SK-N-SH treated with all-trans-retinoic acid at 6 μM for 48 hours (cell line): Measurements from ENCODE around the gene PPP1R1C.

Source experiments
- ATAC-seq: fragments of 200-7000 bp; cut with Tn5 transposase; 3 replicates; pipeline ENCODE4 v1.9.1; 2020; ENCODE audit warnings: mild to moderate bottlenecking, moderate library complexity
- ARNTL ChIP-seq: fragments of 450-650 bp; formaldehyde crosslinking; IDR thresholded peaks from 2 replicates; pipeline ENCODE4 v1.5.0; 2020; ENCODE audit warnings: low read depth, mild to moderate bottlenecking, moderate library complexity, borderline replicate concordance
- BACH2 ChIP-seq: fragments of 250-450 bp; sonication (Bioruptor Pico); IDR thresholded peaks from 2 replicates; pipeline ENCODE4 v1.9.0; 2021; ENCODE audit warnings: mild to moderate bottlenecking, borderline replicate concordance
- CREB5 ChIP-seq: fragments of 250-450 bp; sonication (Bioruptor Pico); IDR thresholded peaks from 2 replicates; pipeline ENCODE4 v1.5.1; 2020; ENCODE audit warnings: low read depth, mild to moderate bottlenecking, moderate library complexity
- CSDC2 ChIP-seq: fragments of 250-450 bp; sonication (Bioruptor Pico); IDR thresholded peaks from 2 replicates; pipeline ENCODE4 v1.5.0; 2020; ENCODE audit warnings: mild to moderate bottlenecking, moderate library complexity
- ESRRG ChIP-seq: fragments of 250-450 bp; sonication (Bioruptor Pico); IDR thresholded peaks from 2 replicates; pipeline ENCODE4 v1.6.1; 2021; ENCODE audit warnings: mild to moderate bottlenecking
- GLIS3 ChIP-seq: fragments of 250-450 bp; sonication (Bioruptor Pico); IDR thresholded peaks from 2 replicates; pipeline ENCODE4 v1.5.0; 2020; ENCODE audit warnings: mild to moderate bottlenecking, moderate library complexity
- ISL1 ChIP-seq: fragments of 250-450 bp; sonication (Bioruptor Pico); IDR thresholded peaks from 2 replicates; pipeline ENCODE4 v2.1.2; 2022; ENCODE audit warnings: mild to moderate bottlenecking, moderate library complexity
- OSR1 ChIP-seq: fragments of 250-450 bp; sonication (Bioruptor Pico); IDR thresholded peaks from 2 replicates; pipeline ENCODE4 v1.8.0; 2022; ENCODE audit warnings: moderate library complexity, mild to moderate bottlenecking, inconsistent platforms
- PATZ1 ChIP-seq: fragments of 250-450 bp; sonication (Bioruptor Pico); IDR thresholded peaks from 2 replicates; pipeline ENCODE4 v1.8.0; 2020; ENCODE audit warnings: mild to moderate bottlenecking, moderate library complexity, borderline replicate concordance
- PPARA ChIP-seq: fragments of 250-450 bp; sonication (Bioruptor Pico); IDR thresholded peaks from 2 replicates; pipeline ENCODE4 v1.5.0; 2020; ENCODE audit warnings: mild to moderate bottlenecking, borderline replicate concordance
- RARB ChIP-seq: fragments of 250-450 bp; sonication (Bioruptor Pico); IDR thresholded peaks from 2 replicates; pipeline ENCODE4 v1.8.0; 2021; ENCODE audit warnings: mild to moderate bottlenecking, moderate library complexity
- SNAI2 ChIP-seq: fragments of 250-450 bp; sonication (Bioruptor Pico); IDR thresholded peaks from 2 replicates; pipeline ENCODE4 v1.5.0; 2020; ENCODE audit warnings: mild to moderate bottlenecking, moderate library complexity
- TCF4 ChIP-seq: fragments of 250-450 bp; sonication (Bioruptor Pico); IDR thresholded peaks from 2 replicates; pipeline ENCODE4 v1.8.0; 2021; ENCODE audit warnings: mild to moderate bottlenecking, moderate library complexity, borderline replicate concordance
- TOX ChIP-seq: fragments of 250-450 bp; sonication (Bioruptor Pico); IDR thresholded peaks from 2 replicates; pipeline ENCODE4 v1.8.0; 2021; ENCODE audit warnings: mild to moderate bottlenecking, moderate library complexity, borderline replicate concordance
- TSHZ2 ChIP-seq: fragments of 250-450 bp; sonication (Bioruptor Pico); IDR thresholded peaks from 2 replicates; pipeline ENCODE4 v1.5.0; 2020; ENCODE audit warnings: mild to moderate bottlenecking, moderate library complexity
- ZC3H10 ChIP-seq: fragments of 250-450 bp; sonication (Bioruptor Pico); IDR thresholded peaks from 2 replicates; pipeline ENCODE4 v1.5.1; 2021; ENCODE audit warnings: mild to moderate bottlenecking, moderate library complexity
- ZFP3 ChIP-seq: fragments of 250-450 bp; sonication (Bioruptor Pico); IDR thresholded peaks from 2 replicates; pipeline ENCODE4 v1.5.0; 2020; ENCODE audit warnings: mild to moderate bottlenecking, moderate library complexity
- ZFP30 ChIP-seq: fragments of 450-650 bp; formaldehyde crosslinking; IDR thresholded peaks from 2 replicates; pipeline ENCODE4 v1.5.0; 2022; ENCODE audit warnings: mild to moderate bottlenecking, moderate library complexity
- ZNF565 ChIP-seq: fragments of 450-650 bp; formaldehyde crosslinking; conservative IDR thresholded peaks from 2 replicates; pipeline ENCODE4 v1.5.0; 2020; ENCODE audit warnings: low read depth, mild to moderate bottlenecking, moderate library complexity
- ZNF70 ChIP-seq: fragments of 450-650 bp; formaldehyde crosslinking; IDR thresholded peaks from 2 replicates; pipeline ENCODE4 v1.5.0; 2020; ENCODE audit warnings: mild to moderate bottlenecking, moderate library complexity
- ZNF8 ChIP-seq: fragments of 450-650 bp; formaldehyde crosslinking; IDR thresholded peaks from 2 replicates; pipeline ENCODE4 v1.5.0; 2020; ENCODE audit warnings: mild to moderate bottlenecking, moderate library complexity
- TF ChIP-seq, protein P1 (sequence below): fragments of 250-450 bp; sonication (Bioruptor Pico); IDR thresholded peaks from 2 replicates; pipeline ENCODE4 v1.8.0; 2021; ENCODE audit warnings: low read depth, mild to moderate bottlenecking, moderate library complexity, borderline replicate concordance

Gene PPP1R1C

GRCh38 chr2:181985632-181986205 lies at the start of gene PPP1R1C:
PPP1R1C (plus strand) TSS chr2:181985853; CDS start chr2:181986111, 258 bp downstream.
- TF ChIP-seq CSDC2 (no peak), GLIS3 (no peak), ARNTL (CRISPR knock-in tag) (no peak), ESRRG (no peak), CREB5 (no peak), OSR1 (no peak), ZFP30 (CRISPR knock-in tag) (no peak), ZC3H10 (CRISPR knock-in tag) (no peak), ZNF565 (no peak), TCF4 (CRISPR knock-in tag) (no peak), ISL1 (CRISPR knock-in tag) (no peak), ZNF8 (CRISPR knock-in tag) (no peak), BACH2 (no peak), PATZ1 (CRISPR knock-in tag) (no peak), RARB (CRISPR knock-in tag) (no peak), PPARA (CRISPR knock-in tag) (no peak), ZFP3 (CRISPR knock-in tag) (no peak), ZNF70 (CRISPR knock-in tag) (no peak)
- TF ChIP-seq, protein P1, sequence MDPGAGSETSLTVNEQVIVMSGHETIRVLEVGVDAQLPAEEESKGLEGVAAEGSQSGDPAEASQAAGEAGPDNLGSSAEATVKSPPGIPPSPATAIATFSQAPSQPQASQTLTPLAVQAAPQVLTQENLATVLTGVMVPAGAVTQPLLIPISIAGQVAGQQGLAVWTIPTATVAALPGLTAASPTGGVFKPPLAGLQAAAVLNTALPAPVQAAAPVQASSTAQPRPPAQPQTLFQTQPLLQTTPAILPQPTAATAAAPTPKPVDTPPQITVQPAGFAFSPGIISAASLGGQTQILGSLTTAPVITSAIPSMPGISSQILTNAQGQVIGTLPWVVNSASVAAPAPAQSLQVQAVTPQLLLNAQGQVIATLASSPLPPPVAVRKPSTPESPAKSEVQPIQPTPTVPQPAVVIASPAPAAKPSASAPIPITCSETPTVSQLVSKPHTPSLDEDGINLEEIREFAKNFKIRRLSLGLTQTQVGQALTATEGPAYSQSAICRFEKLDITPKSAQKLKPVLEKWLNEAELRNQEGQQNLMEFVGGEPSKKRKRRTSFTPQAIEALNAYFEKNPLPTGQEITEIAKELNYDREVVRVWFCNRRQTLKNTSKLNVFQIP (CRISPR knock-in tag) = no peak
- ATAC-seq = no peak

DNA sequence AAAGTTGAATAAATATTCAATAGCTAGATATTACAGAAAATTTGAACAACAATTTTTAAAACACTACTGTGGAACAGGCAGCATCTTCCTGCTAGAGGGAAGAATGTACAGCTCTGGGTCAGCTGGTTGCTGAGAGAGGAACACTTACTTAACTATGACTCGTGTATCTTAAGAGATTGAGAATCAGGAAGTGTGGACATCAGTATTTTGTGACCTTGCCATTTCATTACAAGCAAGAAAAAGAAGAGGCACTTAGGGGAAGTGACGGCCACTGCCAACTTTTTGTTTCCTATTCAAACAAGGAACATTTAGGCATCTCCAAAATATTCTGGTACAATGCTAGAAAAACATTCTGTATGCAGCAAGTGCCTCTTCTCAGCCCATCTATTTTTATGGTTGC lies 48.2 kb upstream of the PPP1R1C start:
- no peak for ATAC-seq
- no peak for TF ChIP-seq PATZ1 (CRISPR knock-in tag)
- TF ChIP-seq TCF4 (CRISPR knock-in tag) = no peak
- no peak for TF ChIP-seq ZNF70 (CRISPR knock-in tag)
- TF ChIP-seq CSDC2 = no peak
- TF ChIP-seq CREB5 = no peak
- no peak for TF ChIP-seq ZFP30 (CRISPR knock-in tag)

DNA sequence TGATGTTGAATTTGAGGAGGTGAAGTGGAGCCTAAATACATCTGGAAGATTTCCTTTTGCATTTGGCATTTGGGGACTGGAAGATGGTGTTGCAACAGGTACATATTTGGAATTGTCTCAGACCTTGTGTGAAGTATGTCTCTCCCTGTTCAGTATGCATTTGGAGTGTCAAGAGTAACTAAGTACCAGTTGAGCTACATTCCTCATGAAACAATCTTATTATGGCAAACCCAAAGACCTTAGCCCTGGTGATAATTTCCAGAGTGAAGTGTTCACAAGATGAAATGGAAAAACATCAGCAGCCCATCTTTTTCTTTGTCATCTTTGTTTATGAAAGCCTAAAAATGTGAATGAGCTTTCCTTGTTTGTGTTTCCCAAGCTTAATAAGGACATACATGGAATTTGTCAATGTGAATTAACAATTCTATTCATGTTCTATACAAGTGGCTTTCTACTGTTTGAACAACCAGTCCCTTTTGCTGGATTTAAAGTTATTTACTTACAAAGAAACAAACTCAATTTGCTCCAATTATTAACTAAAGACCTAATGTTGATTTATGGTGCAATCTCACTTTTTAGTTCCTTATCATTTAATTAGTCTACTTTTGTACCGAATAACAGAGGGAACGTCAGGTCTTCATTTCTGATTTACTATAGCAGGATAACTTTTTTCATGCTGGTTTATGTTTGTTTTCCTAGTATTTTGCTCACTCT lies 42.1 kb upstream of the PPP1R1C start:
- no peak for ATAC-seq
- no peak for TF ChIP-seq ESRRG
- TF ChIP-seq TOX = no peak
- no peak for TF ChIP-seq CREB5
- no peak for TF ChIP-seq RARB (CRISPR knock-in tag)
- TF ChIP-seq CSDC2 = no peak
- no peak for TF ChIP-seq SNAI2 (CRISPR knock-in tag)
- TF ChIP-seq, protein P1 (CRISPR knock-in tag) = no peak
- no peak for TF ChIP-seq TSHZ2 (CRISPR knock-in tag)
- no peak for TF ChIP-seq BACH2
- no peak for TF ChIP-seq TCF4 (CRISPR knock-in tag)
- TF ChIP-seq ARNTL (CRISPR knock-in tag) = no peak
- no peak for TF ChIP-seq ZNF565
- no peak for TF ChIP-seq ZNF8 (CRISPR knock-in tag)
- TF ChIP-seq OSR1 = no peak
